ENCODE data around the gene CLIP1.

GRCh38 chr12:122245553-122245952 lies 176.9 kb downstream of the CLIP1 start:
- TF ChIP-seq, protein P1, sequence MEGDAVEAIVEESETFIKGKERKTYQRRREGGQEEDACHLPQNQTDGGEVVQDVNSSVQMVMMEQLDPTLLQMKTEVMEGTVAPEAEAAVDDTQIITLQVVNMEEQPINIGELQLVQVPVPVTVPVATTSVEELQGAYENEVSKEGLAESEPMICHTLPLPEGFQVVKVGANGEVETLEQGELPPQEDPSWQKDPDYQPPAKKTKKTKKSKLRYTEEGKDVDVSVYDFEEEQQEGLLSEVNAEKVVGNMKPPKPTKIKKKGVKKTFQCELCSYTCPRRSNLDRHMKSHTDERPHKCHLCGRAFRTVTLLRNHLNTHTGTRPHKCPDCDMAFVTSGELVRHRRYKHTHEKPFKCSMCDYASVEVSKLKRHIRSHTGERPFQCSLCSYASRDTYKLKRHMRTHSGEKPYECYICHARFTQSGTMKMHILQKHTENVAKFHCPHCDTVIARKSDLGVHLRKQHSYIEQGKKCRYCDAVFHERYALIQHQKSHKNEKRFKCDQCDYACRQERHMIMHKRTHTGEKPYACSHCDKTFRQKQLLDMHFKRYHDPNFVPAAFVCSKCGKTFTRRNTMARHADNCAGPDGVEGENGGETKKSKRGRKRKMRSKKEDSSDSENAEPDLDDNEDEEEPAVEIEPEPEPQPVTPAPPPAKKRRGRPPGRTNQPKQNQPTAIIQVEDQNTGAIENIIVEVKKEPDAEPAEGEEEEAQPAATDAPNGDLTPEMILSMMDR (IDR thresholded peaks at IDR 0.05), result no peak
- no peak for TF ChIP-seq POLR2A (IDR thresholded peaks at IDR 0.05)

Measured in uterus (tissue), 2 donors.